ENCODE results near the gene PLPP7.

Gene PLPP7

GRCh38 chr9:131280660-131281059, 8.9 kb upstream of the PLPP7 start:
- in situ Hi-C loops (cut with MboI; ENCODE audit: low sequenced_read_pairs): no loop called here

DNA sequence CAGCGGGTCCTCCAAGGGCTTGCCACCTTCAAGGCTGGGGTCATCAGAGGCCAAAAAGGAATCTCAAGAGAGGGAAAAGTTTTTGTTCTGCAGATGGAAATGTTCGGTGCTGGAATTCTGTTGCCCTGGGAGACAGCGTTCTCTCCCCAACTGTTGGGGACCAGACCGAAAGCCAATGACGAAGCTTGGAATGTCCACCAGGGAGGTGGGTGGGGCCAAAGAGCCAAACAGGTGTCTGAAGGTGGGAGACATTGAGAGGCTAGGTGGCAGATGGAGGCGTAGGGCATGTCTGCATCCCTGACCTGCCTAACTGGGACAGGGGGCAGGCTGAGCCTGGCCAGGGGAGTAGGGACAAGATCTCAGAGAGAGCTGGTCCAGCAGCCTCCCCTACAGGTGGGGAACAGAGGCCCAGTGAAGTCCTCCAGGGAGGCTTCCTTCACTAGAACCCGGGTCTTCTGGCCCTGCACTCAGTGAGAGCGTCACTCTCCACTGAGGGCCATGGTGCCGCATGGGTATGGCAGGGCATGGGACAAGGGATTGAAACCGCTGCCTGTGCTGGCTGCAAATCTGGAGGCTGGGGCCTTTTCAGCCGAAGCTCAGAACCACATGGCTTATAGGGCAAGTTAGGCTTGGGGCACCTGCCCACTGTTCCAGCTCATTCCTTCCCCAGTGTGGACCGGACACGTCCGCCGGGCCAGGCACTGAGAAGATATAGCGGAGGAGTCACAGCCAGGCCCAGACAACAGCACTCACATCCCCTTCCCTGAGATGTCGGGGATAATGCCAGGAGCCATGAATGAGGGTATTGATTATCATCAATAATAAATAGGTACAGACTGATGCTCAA, 8.2 kb upstream of the PLPP7 start:
- in situ Hi-C loops (cut with MboI; ENCODE audit: low sequenced_read_pairs): no loop called here

GRCh38 chr9:131282175-131282574, 7.3 kb upstream of the PLPP7 start:
- in situ Hi-C loops (cut with MboI; ENCODE audit: low sequenced_read_pairs): no loop called here

DNA sequence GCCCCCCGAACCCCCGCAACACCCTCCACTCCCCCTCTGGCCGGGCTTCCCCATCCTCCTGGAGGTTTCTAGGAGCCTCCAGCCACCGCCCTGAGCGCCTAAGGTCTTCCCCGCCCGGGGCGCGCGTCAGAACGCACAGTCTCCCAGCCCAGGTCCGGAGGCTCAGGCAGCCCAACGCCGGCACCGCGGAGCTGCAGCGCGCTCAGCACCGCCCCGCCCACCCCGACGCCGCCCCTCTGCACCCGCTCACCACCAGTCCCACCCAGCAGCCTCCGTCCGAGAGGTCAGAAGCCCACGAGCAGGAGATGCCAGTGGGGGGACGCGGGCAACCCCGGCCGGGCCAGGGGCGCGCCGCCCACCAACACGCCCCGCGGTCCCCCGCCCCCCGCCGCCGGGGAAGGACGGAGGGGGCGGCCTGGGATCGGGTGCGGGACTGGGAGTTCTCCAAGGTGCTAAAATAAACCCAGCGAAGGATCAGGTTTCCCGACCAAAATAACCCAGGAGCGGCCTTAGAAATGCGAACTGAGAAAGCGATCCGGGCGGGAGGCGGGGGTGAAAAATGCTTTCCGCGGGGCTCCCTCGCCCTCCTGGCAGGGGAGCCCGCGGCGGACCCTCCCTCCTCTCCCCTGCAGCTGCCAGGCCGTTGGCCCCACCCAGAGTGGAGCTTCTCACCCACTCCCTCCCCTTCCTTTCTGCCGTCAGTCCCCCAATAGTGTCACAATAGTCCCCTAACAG, 6.7 kb upstream of the PLPP7 start:
- in situ Hi-C loops (cut with MboI; ENCODE audit: low sequenced_read_pairs): no loop called here

DNA sequence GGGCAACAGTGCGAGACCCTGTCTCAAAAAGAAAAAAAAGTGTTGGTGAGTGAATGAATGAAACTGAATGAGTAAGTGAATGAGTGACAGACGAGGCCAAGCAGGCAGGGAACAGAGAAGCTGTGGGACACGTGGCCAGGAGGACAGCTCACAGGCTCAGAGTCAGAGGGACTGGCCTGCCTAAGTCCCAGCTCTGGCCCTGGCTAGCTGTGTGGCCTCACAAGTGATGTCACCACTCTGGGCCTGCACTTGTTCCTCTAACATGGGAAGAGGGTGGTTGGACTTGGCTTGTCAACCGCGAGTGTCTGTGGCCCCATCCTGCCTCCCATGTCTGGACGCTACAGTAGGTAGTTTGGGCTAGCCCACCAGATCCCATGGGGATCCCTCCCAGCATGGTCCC, 4.7 kb upstream of the PLPP7 start:
- in situ Hi-C loops (cut with MboI; ENCODE audit: low sequenced_read_pairs): no loop called here

- in situ Hi-C loops (cut with MboI; ENCODE audit: low sequenced_read_pairs): no loop called here
Measured at GRCh38 chr9:131287359-131287758, 2.2 kb upstream of the PLPP7 start.

- in situ Hi-C loops (cut with MboI; ENCODE audit: low sequenced_read_pairs): no loop called here
Measured at GRCh38 chr9:131288217-131288616, 1.3 kb upstream of the PLPP7 start.

DNA sequence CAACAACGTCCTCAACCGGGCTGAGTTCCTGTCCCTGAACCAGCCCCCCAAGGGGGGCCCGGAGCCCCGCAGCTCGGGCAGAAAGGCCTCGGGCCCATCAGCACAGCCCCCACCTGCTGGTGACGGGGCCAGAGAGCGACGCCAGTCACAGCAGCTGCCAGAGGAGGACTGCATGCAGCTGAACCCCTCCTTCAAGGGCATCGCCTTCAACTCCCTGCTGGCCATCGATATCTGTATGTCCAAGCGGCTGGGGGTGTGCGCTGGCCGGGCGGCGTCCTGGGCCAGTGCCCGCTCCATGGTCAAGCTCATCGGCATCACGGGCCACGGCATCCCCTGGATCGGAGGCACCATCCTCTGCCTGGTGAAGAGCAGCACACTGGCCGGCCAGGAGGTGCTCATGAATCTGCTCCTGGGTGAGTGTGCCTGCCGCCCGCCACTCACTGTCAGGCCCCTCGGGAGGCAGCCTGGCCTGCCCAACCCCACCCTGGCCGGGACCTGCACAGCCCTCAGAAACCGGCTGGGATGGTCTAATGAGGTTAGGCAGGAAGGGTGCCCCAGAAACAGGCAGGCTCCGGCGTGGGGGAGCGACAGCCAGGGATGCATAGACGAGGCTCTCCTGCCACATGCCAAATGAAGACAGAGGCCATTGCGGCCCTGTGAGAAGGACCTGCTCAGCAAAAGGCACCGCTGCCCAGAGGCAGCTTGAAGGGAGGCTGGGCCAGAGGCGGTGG, 678 bp downstream of the PLPP7 start:
- in situ Hi-C loops (cut with MboI; ENCODE audit: low sequenced_read_pairs): no loop called here

DNA sequence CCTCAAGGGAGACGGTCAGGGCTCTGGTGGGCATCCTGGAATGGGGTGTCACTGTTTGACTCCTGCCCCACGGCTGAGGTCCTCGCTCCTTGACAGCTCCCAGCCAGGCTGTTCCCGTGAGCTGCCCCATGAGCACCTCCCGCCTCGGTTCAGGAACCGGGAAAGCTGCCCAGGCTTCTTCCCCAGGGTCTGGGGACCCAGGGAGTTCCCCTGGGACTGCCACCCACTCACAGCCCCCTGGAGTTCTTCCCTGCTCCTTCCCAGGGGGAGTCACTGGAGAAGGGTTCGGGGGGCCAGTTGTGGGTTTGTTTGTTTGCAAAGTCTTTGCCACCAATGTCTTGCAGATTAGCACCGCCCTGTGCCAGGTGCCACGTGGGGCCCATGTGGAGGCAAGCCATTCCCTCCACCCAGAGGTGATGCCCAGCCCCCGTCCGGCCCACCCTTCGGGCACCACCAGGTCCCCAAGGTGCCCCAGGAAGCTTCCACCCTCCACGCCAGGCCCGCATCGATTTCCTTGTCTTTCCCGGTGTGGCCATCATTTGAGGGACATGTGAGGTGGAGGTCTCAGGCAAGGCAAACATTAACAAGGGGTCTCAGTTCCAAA, 1.3 kb downstream of the PLPP7 start:
- in situ Hi-C loops (cut with MboI; ENCODE audit: low sequenced_read_pairs): no loop called here

DNA sequence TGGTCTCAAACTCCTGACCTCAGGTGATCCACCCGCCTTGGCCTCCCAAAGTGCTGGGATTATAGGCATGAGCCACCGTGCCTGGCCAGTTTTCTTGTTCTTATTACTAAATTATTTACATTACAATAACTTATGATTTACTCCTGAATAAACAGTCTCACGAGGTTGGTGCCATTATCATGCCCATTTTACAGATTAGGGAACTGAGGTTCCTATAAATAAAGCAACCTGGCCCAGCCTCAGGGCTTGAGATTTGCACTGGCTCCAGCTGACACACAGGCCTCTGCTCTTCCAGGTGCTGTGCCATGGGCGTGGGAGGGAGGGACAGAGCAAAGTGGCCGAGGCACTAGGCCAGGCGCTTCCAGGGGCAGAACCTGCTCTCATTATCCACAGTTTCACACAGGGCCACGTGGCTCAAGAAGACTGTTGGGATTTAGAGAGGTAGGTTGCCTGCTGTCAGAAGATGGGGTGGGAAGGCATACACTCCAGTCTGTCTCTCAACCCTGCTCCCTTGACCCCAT, 2.3 kb downstream of the PLPP7 start:
- in situ Hi-C loops (cut with MboI; ENCODE audit: low sequenced_read_pairs): no loop called here

GRCh38 chr9:131292937-131293336, 3.4 kb downstream of the PLPP7 start:
- in situ Hi-C loops (cut with MboI; ENCODE audit: low sequenced_read_pairs): no loop called here

DNA sequence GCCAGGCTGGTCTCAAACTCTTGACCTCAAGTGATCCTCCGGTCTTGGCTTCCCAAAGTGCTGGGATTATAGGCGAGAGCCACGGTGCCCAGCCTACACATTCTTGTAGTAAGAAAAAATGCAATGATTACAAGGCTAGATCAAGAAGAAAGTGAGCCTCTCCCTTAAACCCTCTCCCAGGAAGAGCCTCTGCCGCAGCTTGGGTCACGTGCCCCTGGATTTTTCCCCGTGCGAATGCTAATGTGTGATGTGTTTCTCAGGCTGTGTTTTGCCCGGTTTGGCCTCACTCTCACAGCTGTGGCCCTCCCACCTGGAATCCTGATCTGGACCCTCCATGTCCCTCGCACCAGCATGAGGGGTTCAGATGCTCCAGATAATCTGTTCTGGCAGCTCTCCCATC, 6.9 kb downstream of the PLPP7 start:
- in situ Hi-C loops (cut with MboI; ENCODE audit: low sequenced_read_pairs): no loop called here

GRCh38 chr9:131296906-131297500, 7.5 kb downstream of the PLPP7 start:
- in situ Hi-C loops (cut with MboI; ENCODE audit: low sequenced_read_pairs): no loop called here

DNA sequence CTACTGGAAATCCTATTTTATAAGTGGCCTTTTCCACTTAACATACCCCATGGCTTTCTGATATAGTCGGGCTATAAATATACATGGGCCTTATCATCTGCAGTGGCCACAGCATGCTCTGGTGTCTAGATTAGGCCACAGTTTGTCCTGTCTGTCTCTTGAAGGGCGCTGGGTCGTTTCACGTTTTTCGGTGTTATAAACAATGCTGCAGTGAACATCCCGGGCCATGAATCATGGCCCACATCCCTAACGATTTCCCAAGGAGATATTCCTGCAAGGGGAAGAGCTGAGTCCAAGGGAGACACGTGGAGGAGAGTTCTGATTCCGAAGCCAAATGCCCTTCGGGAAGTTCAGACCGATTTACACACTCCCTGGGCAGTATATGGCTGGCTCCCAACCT, 8.4 kb downstream of the PLPP7 start:
- in situ Hi-C loops (cut with MboI; ENCODE audit: low sequenced_read_pairs): no loop called here

GRCh38 chr9:131298341-131298740, 8.8 kb downstream of the PLPP7 start:
- in situ Hi-C loops (cut with MboI; ENCODE audit: low sequenced_read_pairs): no loop called here

GRCh38 chr9:131298816-131299215, 9.3 kb downstream of the PLPP7 start:
- in situ Hi-C loops (cut with MboI; ENCODE audit: low sequenced_read_pairs): no loop called here

DNA sequence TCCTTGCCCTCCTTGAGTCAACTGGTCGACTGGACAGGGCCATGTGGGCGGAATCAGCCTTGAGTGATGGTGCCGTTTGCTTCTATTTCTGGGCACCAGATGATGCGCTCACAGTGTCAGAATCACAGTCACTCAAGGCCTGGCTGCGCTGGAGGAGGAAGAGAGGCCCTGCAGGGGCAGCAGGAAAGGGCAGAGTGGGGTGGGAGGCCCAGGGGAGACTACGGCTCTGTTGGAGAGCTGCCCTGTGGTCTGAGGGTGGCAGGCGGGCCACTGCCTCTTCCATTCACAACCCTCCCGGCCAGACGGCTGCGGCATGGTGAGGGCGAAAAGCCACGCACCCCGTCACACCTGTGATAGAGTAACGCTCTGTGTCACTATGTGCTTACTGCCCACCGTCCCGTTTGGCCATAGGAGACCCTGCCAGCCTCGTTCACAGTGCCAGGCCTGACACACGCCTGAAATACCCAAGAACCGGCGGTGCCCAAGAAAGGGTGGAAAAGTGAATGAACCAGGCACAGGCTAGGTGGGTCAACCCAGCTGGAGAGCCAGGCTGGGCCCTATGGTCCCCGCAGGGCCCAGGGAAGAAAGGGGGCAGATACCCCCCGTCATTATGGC, 9.9 kb downstream of the PLPP7 start:
- in situ Hi-C loops (cut with MboI; ENCODE audit: low sequenced_read_pairs): no loop called here

DNA sequence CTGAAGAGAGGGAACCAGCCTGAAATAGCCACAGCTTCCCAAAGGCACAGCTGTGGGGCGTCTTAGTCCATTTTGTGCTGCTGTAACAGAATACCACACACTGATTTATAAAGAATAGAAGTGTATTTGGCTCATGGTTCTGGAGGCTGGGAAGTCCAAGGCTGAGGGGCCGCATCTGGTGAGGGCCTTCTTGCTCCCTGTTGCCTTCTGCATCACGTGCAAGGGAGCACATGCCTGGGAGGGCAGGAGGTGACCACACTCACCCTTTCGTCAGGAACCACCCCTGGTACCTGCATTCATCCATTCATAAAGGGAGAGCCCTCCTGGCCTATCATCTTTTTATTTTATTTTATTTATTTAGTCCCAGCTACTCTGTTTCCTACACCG, 10.4 kb downstream of the PLPP7 start:
- in situ Hi-C loops (cut with MboI; ENCODE audit: low sequenced_read_pairs): no loop called here

- in situ Hi-C loops (cut with MboI; ENCODE audit: low sequenced_read_pairs): no loop called here
Measured at GRCh38 chr9:131300444-131300843, 10.9 kb downstream of the PLPP7 start.

All from HL-60/S4 treated with retinoic acid at 250 ng/mL for 4 days and 3 days (cell line).